Measurements from ENCODE around the gene TCIRG1. TPM values are rescaled to one million over a fixed set of nuclear protein-coding genes. Genes with fewer than 3 reads are reported as not detected.
A peak's percentile ranks its signal among the peaks of the same experiment; 100 is the strongest.

Gene TCIRG1
- total RNA-seq, 1 experiment from 2014 or later = 203 TPM

- no peak for ATAC-seq
- TF ChIP-seq EZH2 (IDR thresholded peaks at IDR 0.05; ENCODE audit: low read length, unreplicated experiment) (no peak), CTCF (conservative IDR thresholded peaks at IDR 0.05; ENCODE audit: low read depth, low read length) (no peak), EZH2phosphoT487 (IDR thresholded peaks at IDR 0.05; ENCODE audit: borderline replicate concordance, low read length) (no peak)
These were observed 35.9 kb downstream of the TCIRG1 start for GRCh38 chr11:68074584-68075352.

GRCh38 chr11:68076371-68077042 lies 37.7 kb downstream of the TCIRG1 start:
- no peaks in the 10 kb centered on the region for H3F3A ChIP-seq (ENCODE audit: low read length, unreplicated experiment)
- H3K9me3 ChIP-seq (ENCODE audit: low read length) = no peaks in the 10 kb centered on the region
- no peaks in the 10 kb centered on the region for H3K9me2 ChIP-seq (replicated peaks; ENCODE audit: low read length)
- no peak overlapping the region for H3K4me3 ChIP-seq (ENCODE audit: low read length)
- CTCF ChIA-PET = no interaction called here
- peak; percentile 22; the same call in 1 of the 2 replicates for ATAC-seq
- no TSS peak for BruUV-seq (replicated peaks)
- no peak overlapping the region for H2AFZ ChIP-seq (ENCODE audit: low read length)
- no peak for DNase-seq
- H3K27ac ChIP-seq (ENCODE audit: low read length) = no peak overlapping the region
- H3K36me3 ChIP-seq (ENCODE audit: low read depth, low read length) = peaks cover 31% of the 10 kb centered on the region; the same call in 1 of the 2 replicates
- peaks cover 3% of the 10 kb centered on the region; the same call in 1 of the 2 replicates for H3K79me2 ChIP-seq (ENCODE audit: low read length)
- no peak overlapping the region for H3K4me2 ChIP-seq (ENCODE audit: low read length)
- H4K20me1 ChIP-seq (ENCODE audit: low read length) = no peaks in the 10 kb centered on the region
- no peaks in the 10 kb centered on the region for H3K27me3 ChIP-seq (ENCODE audit: low read length)
- H3K4me1 ChIP-seq (ENCODE audit: insufficient read depth, low read length) = no peaks in the 10 kb centered on the region
- no peak overlapping the region for H3K9ac ChIP-seq (ENCODE audit: low read length)
- intact Hi-C loops (cut with micrococcal nuclease) = loop anchor here (5.0 kb wide), 1 partner anchor 131 kb away; no protein-coding TSS in a partner anchor
- POLR2A ChIA-PET (ENCODE audit: unreplicated experiment) = no interaction called here
- TF ChIP-seq CTCF (conservative IDR thresholded peaks at IDR 0.05; ENCODE audit: low read depth, low read length) (peak; percentile 45), EZH2 (IDR thresholded peaks at IDR 0.05; ENCODE audit: low read length, unreplicated experiment) (no peak), EZH2phosphoT487 (IDR thresholded peaks at IDR 0.05; ENCODE audit: borderline replicate concordance, low read length) (no peak)

More at GRCh38 chr11:68074584-68075352, 35.9 kb downstream of the TCIRG1 start:
- Histone ChIP-seq H3K9ac (ENCODE audit: low read length) (no peak overlapping the region), H3K27me3 (ENCODE audit: low read length) (no peaks in the 10 kb centered on the region), H2AFZ (ENCODE audit: low read length) (no peak overlapping the region), H4K20me1 (ENCODE audit: low read length) (no peaks in the 10 kb centered on the region), H3K4me1 (ENCODE audit: insufficient read depth, low read length) (no peaks in the 10 kb centered on the region), H3K79me2 (ENCODE audit: low read length) (no peaks in the 10 kb centered on the region; the same call in 1 of the 2 replicates), H3K9me2 (replicated peaks; ENCODE audit: low read length) (no peaks in the 10 kb centered on the region), H3F3A (ENCODE audit: low read length, unreplicated experiment) (no peaks in the 10 kb centered on the region), H3K27ac (ENCODE audit: low read length) (no peak overlapping the region), H3K36me3 (ENCODE audit: low read depth, low read length) (peaks cover 34% of the 10 kb centered on the region), H3K4me3 (ENCODE audit: low read length) (no peak overlapping the region), H3K9me3 (ENCODE audit: low read length) (no peaks in the 10 kb centered on the region), H3K4me2 (ENCODE audit: low read length) (no peak overlapping the region)
- intact Hi-C loops (cut with micrococcal nuclease) = loop anchor here (5.0 kb wide), 1 partner anchor 133 kb away; no protein-coding TSS in a partner anchor
- no TSS peak for BruUV-seq (replicated peaks)
- ChIA-PET CTCF (no interaction called here), POLR2A (ENCODE audit: unreplicated experiment) (no interaction called here)
- no peak for DNase-seq

Data from PC-3 (cell line).